GM23248 (cell line): ENCODE data around the gene CEP41. TPM values are rescaled to one million over a fixed set of nuclear protein-coding genes. Genes with fewer than 3 reads are reported as not detected.

ENCODE experiments used
- DNase-seq: peaks from one replicate; pipeline ENCODE4 v3.0.0-alpha.2; 2015
- H2AFZ ChIP-seq: fragments of 200-600 bp; sonication (generic); 2 replicates; pipeline ENCODE4 v1.6.1; 2016; ENCODE audit warnings: antibody characterized with exemption
- H3F3A ChIP-seq: fragments of 200-600 bp; sonication (generic); 2 replicates; pipeline ENCODE4 v1.6.1; 2016; ENCODE audit warnings: mild to moderate bottlenecking, antibody characterized with exemption, mixed run types; ENCODE audit not compliant: insufficient read depth
- H3K27ac ChIP-seq: fragments of 200-600 bp; sonication (generic); 2 replicates; pipeline ENCODE4 v1.5.1; 2016; ENCODE audit warnings: mild to moderate bottlenecking
- H3K27me3 ChIP-seq: fragments of 200-600 bp; sonication (generic); replicated peaks from 2 replicates; pipeline ENCODE4 v1.6.1; 2016; ENCODE audit warnings: mild to moderate bottlenecking; ENCODE audit not compliant: insufficient read depth
- H3K36me3 ChIP-seq: fragments of 200-600 bp; sonication (generic); 2 replicates; pipeline ENCODE4 v1.6.1; 2016; ENCODE audit warnings: low read depth, mild to moderate bottlenecking
- H3K4me1 ChIP-seq: fragments of 200-600 bp; sonication (generic); 2 replicates; pipeline ENCODE4 v1.6.1; 2016; ENCODE audit warnings: mild to moderate bottlenecking; ENCODE audit not compliant: insufficient read depth
- H3K4me2 ChIP-seq: fragments of 200-600 bp; sonication (generic); one replicate; pipeline ENCODE4 v1.6.1; 2016; ENCODE audit warnings: mild to moderate bottlenecking; ENCODE audit not compliant: unreplicated experiment
- H3K4me3 ChIP-seq: fragments of 200-600 bp; sonication (generic); 2 replicates; pipeline ENCODE4 v1.5.1; 2016; ENCODE audit warnings: mild to moderate bottlenecking
- H3K79me2 ChIP-seq: fragments of 200-600 bp; sonication (generic); 2 replicates; pipeline ENCODE4 v1.6.1; 2016; ENCODE audit warnings: mild to moderate bottlenecking; ENCODE audit not compliant: insufficient read depth
- H3K9ac ChIP-seq: fragments of 200-600 bp; sonication (generic); 2 replicates; pipeline ENCODE4 v1.6.1; 2016; ENCODE audit warnings: mild to moderate bottlenecking
- H3K9me2 ChIP-seq: fragments of 200-600 bp; sonication (generic); 2 replicates; pipeline ENCODE4 v1.6.1; 2016; ENCODE audit warnings: mixed run types, mild to moderate bottlenecking, moderate library complexity; ENCODE audit not compliant: insufficient read depth
- H3K9me3 ChIP-seq: fragments of 200-600 bp; sonication (generic); one replicate; pipeline ENCODE4 v1.6.1; 2017; ENCODE audit warnings: low read depth
- H4K20me1 ChIP-seq: fragments of 200-600 bp; sonication (generic); 2 replicates; pipeline ENCODE4 v1.6.0; 2016; ENCODE audit not compliant: insufficient read depth
- EZH2 ChIP-seq: fragments of 200-600 bp; sonication (generic); IDR thresholded peaks from 2 replicates; pipeline ENCODE4 v1.6.1; 2018; ENCODE audit warnings: antibody characterized with exemption, mild to moderate bottlenecking; ENCODE audit not compliant: insufficient read depth, poor library complexity, severe bottlenecking
- EZH2phosphoT487 ChIP-seq: fragments of 200-600 bp; sonication (generic); IDR thresholded peaks from 2 replicates; pipeline ENCODE4 v1.6.1; 2018; ENCODE audit warnings: antibody characterized with exemption, moderate library complexity, mild to moderate bottlenecking, low read depth; ENCODE audit not compliant: insufficient read depth
- WGBS, 2 experiments: methylation state at CpG; one replicate each; pipeline ENCODE4 v1.1.6; 2015 to 2017; ENCODE audit warnings: low lambda C conversion rate in 2 of 2, low coverage in 1 of 2; ENCODE audit errors: missing lambda C conversion rate in 2 of 2; 5-methylcytosine and 5-hydroxymethylcytosine counted together
- in situ Hi-C: fragments of 300-500 bp; cut with MboI; formaldehyde crosslinking; loops from 2 replicates; pipeline ENCODE4 v1.15.0; 2020
- polyA plus RNA-seq: library from polyadenylated mRNA; unstranded; fragments of >200 nt; fragmentation: Nextera tagmentation; extraction: Ambion mirVana; gene quantifications from 2 replicates; pipeline ENCODE4 v1.2.1, GENCODE V29; 2016
- total RNA-seq: library from RNA; depleted of rRNA; stranded (reverse); fragments of >200 nt; shearing (Covaris generic); gene quantifications from 2 replicates; pipeline ENCODE4 v1.2.3, GENCODE V29; 2014

CEP41 gene
- total and polyA plus RNA-seq, 2 experiments from 2014 or later = 18.3 to 32.3 TPM

GRCh38 chr7:130369831-130370550 is 70.8 kb downstream of the CEP41 start:
- Histone ChIP-seq H3K4me1 (peaks cover 77% of the 10 kb centered on the region), H2AFZ (no peak overlapping the region), H3K36me3 (no peaks in the 10 kb centered on the region), H3K27ac (peak overlapping the region; percentile 50), H3K9ac (0 out of 2 replicates have a peak overlapping the region, but pooled peaks have one; percentile 4), H3K9me3 (no peaks in the 10 kb centered on the region), H3K9me2 (no peaks in the 10 kb centered on the region), H4K20me1 (no peaks in the 10 kb centered on the region), H3K27me3 (no peaks in the 10 kb centered on the region), H3F3A (peaks cover 47% of the 10 kb centered on the region), H3K4me3 (no peak overlapping the region), H3K4me2 (peak overlapping the region; percentile 6), H3K79me2 (no peaks in the 10 kb centered on the region)
- WGBS, 2 experiments = 49 to 54% methylated on average over 3 of the region's 3 CpGs
- in situ Hi-C loops = no loop called here
- peak; percentile 46 for DNase-seq
- TF ChIP-seq EZH2phosphoT487 (no peak), EZH2 (no peak)

DNA sequence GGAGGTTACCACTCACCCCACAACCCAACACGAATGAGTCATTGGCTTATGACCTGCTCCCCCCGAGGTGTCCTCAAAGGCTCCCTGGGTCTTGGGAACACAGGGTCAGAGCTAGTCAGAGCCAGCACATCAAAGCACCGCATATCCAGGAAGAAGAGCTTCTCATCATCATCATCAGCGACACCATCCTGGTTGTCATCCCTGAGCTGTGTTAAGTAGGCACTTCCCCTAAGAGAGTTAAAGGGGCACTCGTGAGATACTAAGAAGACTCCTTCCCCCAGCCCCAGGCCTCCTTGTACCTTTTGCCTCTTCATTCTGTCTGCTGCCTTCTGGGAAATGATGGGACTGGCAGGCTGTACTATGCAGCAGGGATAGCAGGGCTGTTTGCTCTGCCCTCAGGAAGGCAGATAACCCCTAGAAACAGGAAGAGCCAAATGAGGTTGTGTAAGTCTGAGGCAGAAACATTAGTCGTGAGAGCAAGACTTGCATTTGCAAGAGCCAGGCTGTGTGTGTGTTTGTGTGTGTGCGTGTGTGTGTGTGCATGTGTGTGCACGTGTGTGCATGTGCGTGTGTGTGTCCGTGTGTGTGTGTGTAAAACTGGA is 71.6 kb downstream of the CEP41 start:
- H3K4me2 ChIP-seq = peak overlapping the region; percentile 6
- H3K4me1 ChIP-seq = peaks cover 83% of the 10 kb centered on the region
- no peaks in the 10 kb centered on the region for H3K27me3 ChIP-seq
- TF ChIP-seq EZH2 (no peak), EZH2phosphoT487 (no peak)
- no peaks in the 10 kb centered on the region for H3K9me2 ChIP-seq
- peaks cover 52% of the 10 kb centered on the region for H3F3A ChIP-seq
- WGBS, 2 experiments = 14% methylated on average over 10 of the region's 10 CpGs
- peak overlapping the region; percentile 50 for H3K27ac ChIP-seq
- H3K9me3 ChIP-seq = no peaks in the 10 kb centered on the region
- peak overlapping the region; percentile 13; the same call in 1 of the 2 replicates for H3K9ac ChIP-seq
- no peaks in the 10 kb centered on the region for H3K36me3 ChIP-seq
- DNase-seq = peak; percentile 84
- in situ Hi-C loops = no loop called here
- H2AFZ ChIP-seq = 0 out of 2 replicates have a peak overlapping the region, but pooled peaks have one; percentile 4
- no peaks in the 10 kb centered on the region for H4K20me1 ChIP-seq
- H3K4me3 ChIP-seq = no peak overlapping the region
- H3K79me2 ChIP-seq = no peaks in the 10 kb centered on the region

DNA sequence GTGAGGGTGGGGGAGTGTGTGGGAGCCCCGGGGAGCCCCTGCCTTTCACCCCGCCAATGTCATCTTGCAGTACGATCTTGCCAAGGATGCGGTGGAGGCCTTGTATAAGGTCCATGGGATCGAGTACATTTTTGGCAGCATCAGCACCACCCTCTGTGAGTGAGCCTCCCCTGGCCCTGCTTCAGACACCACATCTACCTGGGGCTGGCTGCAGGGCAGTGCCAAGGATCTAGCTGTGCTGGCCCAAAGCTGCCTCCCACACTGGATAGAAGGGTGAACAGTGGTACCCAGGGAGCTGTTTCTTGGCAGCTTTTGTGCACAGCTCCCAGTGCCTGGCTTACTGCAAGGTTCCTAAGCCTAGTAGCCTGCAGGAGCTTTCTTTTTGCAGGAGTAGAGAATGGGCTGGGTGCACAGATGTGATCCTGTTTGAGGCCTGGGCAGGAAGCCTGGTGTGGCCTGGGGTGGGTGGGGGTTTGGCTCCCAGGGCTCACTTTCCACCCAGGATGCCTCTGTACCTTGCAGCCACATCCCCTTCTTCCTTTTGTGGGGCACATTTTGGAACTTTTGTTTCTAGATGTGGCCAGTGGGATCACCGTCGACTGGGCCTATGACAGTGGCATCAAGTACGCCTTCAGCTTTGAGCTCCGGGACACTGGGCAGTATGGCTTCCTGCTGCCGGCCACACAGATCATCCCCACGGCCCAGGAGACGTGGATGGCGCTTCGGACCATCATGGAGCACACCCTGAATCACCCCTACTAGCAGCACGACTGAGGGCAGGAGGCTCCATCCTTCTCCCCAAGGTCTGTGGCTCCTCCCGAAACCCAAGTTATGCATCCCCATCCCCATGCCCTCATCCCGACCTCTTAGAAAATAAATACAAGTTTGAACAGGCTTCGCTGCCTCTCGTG is 72.7 kb downstream of the CEP41 start:
- DNase-seq = no peak
- Histone ChIP-seq H3K4me2 (no peak overlapping the region), H3F3A (peaks cover 49% of the 10 kb centered on the region), H2AFZ (no peak overlapping the region), H3K79me2 (no peaks in the 10 kb centered on the region), H3K9ac (no peak overlapping the region), H3K36me3 (no peaks in the 10 kb centered on the region), H3K27ac (no peak overlapping the region), H4K20me1 (no peaks in the 10 kb centered on the region), H3K4me1 (peaks cover 82% of the 10 kb centered on the region), H3K9me3 (no peaks in the 10 kb centered on the region), H3K9me2 (no peaks in the 10 kb centered on the region), H3K27me3 (no peaks in the 10 kb centered on the region), H3K4me3 (no peak overlapping the region)
- in situ Hi-C loops = no loop called here
- 94 to 95% methylated on average over 15 to 19 of the region's 19 CpGs for WGBS, 2 experiments
- no peak for TF ChIP-seq EZH2phosphoT487
- no peak for TF ChIP-seq EZH2

DNA sequence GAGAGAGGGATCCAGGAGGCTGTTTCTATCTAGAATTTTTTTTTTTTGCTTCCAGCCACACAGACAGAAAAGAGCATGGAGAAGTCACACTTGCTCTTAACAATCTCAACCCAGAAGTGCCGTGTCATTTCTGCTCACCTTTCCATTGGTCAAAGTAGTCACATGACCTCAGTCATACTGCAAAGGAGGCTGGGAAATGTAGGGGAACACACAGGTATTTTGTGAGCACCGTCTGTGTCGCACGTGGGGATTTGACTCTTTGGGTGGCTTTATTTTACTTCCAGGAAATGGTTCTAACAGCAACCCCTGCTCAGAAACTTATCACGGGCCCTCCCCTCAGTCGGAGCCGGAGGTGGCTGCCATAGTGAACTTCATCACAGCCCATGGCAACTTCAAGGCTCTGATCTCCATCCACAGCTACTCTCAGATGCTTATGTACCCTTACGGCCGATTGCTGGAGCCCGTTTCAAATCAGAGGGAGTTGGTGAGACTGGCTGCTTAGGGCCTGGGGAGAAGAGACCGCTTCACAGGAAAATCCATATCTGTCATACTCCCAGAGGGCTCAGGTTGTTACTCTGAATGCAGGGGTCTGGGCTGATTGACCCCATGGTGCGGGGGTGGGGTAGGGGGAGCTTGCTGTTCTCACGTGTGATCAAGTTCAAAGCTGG is 73.6 kb downstream of the CEP41 start:
- Histone ChIP-seq H3K4me3 (no peak overlapping the region), H3K27me3 (no peaks in the 10 kb centered on the region), H2AFZ (no peak overlapping the region), H3K9me2 (no peaks in the 10 kb centered on the region), H4K20me1 (no peaks in the 10 kb centered on the region), H3K9me3 (no peaks in the 10 kb centered on the region), H3K4me2 (no peak overlapping the region), H3K36me3 (no peaks in the 10 kb centered on the region), H3K79me2 (no peaks in the 10 kb centered on the region), H3K4me1 (peaks cover 76% of the 10 kb centered on the region), H3K9ac (no peak overlapping the region), H3F3A (peaks cover 41% of the 10 kb centered on the region), H3K27ac (no peak overlapping the region)
- in situ Hi-C loops = no loop called here
- DNase-seq = no peak
- 88 to 89% methylated on average over 13 of the region's 13 CpGs for WGBS, 2 experiments
- TF ChIP-seq EZH2phosphoT487 (no peak), EZH2 (no peak)
